ENCODE measurements around the gene CLBA1.

Gene CLBA1

GRCh38 chr14:104992501-104992900 lies 6.9 kb downstream of the CLBA1 start:
- TF ChIP-seq CTCF (IDR thresholded peaks at IDR 0.05; ENCODE audit: low read length, missing control alignments): no peak
- DNase-seq (ENCODE audit: low read depth): no peak
- no peak overlapping the region for H3K4me3 ChIP-seq (replicated peaks; ENCODE audit: low read depth, low read length)

GRCh38 chr14:104993306-104993705 lies 7.7 kb downstream of the CLBA1 start:
- DNase-seq (ENCODE audit: low read depth): no peak
- H3K4me3 ChIP-seq (replicated peaks; ENCODE audit: low read depth, low read length): no peak overlapping the region
- no peak for TF ChIP-seq CTCF (IDR thresholded peaks at IDR 0.05; ENCODE audit: low read length, missing control alignments)

- no peak for TF ChIP-seq CTCF (IDR thresholded peaks at IDR 0.05; ENCODE audit: low read length, missing control alignments)
- H3K4me3 ChIP-seq (replicated peaks; ENCODE audit: low read depth, low read length): no peak overlapping the region
- no peak for DNase-seq (ENCODE audit: low read depth)
Observed at GRCh38 chr14:104993808-104994591, 8.4 kb downstream of the CLBA1 start.

GRCh38 chr14:104994978-104995377 lies 9.4 kb downstream of the CLBA1 start:
- no peak overlapping the region for H3K4me3 ChIP-seq (replicated peaks; ENCODE audit: low read depth, low read length)
- no peak for TF ChIP-seq CTCF (IDR thresholded peaks at IDR 0.05; ENCODE audit: low read length, missing control alignments)
- DNase-seq (ENCODE audit: low read depth): no peak

- DNase-seq (ENCODE audit: low read depth): no peak
- no peak overlapping the region for H3K4me3 ChIP-seq (replicated peaks; ENCODE audit: low read depth, low read length)
- TF ChIP-seq CTCF (IDR thresholded peaks at IDR 0.05; ENCODE audit: low read length, missing control alignments): no peak
Observed at GRCh38 chr14:104996032-104996431, 10.4 kb downstream of the CLBA1 start.

GRCh38 chr14:104996483-104996882 lies 10.9 kb downstream of the CLBA1 start:
- DNase-seq (ENCODE audit: low read depth): no peak
- no peak overlapping the region for H3K4me3 ChIP-seq (replicated peaks; ENCODE audit: low read depth, low read length)
- TF ChIP-seq CTCF (IDR thresholded peaks at IDR 0.05; ENCODE audit: low read length, missing control alignments): no peak

- H3K4me3 ChIP-seq (replicated peaks; ENCODE audit: low read depth, low read length): no peak overlapping the region
Observed at GRCh38 chr14:104998801-104999200, 13.2 kb downstream of the CLBA1 start.

More at GRCh38 chr14:104998801-104999200, 13.2 kb downstream of the CLBA1 start:
- DNase-seq (ENCODE audit: low read depth): no peak
- no peak for TF ChIP-seq CTCF (IDR thresholded peaks at IDR 0.05; ENCODE audit: low read length, missing control alignments)

Measured in fibroblast of pulmonary artery (primary cell).